GM12892 (cell line): ENCODE data around the gene MST1R.

ENCODE experiments used
- POLR2A ChIP-seq: IDR thresholded peaks from 2 replicates; pipeline ENCODE4 v1.6.1; 2011; ENCODE audit warnings: low read depth, low read length, control low read depth
- POLR2AphosphoS5 ChIP-seq: IDR thresholded peaks from 2 replicates; pipeline ENCODE4 v1.6.1; 2011; ENCODE audit warnings: low read depth, low read length, control low read depth

DNA sequence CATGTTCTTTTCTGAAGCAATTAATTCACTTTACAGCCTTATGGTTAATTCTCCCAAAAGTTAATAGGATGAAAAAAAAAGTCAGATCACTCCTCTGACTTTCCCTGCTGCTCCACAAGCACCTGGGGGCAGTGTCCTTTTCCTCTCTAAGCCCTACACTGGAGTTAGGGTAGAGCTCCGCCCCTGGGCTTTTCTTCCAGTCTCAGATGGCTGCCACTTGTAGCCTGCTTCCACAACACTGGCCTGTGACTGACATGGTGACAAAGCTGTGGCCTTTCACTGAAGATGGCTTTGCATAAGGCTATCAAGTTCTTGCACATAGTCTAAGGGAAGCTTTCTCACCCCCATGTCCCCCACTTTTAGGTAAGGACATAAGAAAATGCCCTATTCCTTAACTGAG lies 27.2 kb upstream of the MST1R start:
- TF ChIP-seq POLR2AphosphoS5 (no peak), POLR2A (no peak)
